Measurements from ENCODE around the gene FOXI2.

DNA sequence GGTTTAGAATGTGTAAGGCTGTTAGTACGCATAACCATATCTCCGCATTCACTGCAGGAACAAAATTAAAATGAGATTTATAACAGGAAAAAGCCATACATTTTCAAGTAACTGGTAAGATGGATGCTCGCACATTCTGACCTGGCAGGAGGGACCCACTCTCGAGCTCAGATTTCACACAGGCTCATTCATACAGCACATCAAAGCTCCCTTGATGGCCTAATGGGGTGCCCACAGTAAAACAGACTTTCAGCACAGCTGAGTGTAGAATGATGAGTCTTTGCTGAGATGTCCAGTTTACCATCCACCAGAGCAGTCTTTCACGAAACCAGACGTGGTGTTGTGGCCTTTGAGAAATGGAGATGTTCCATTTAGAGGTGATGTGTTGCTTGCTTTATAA is 8.9 kb downstream of the FOXI2 start:
- TF ChIP-seq, protein P1, sequence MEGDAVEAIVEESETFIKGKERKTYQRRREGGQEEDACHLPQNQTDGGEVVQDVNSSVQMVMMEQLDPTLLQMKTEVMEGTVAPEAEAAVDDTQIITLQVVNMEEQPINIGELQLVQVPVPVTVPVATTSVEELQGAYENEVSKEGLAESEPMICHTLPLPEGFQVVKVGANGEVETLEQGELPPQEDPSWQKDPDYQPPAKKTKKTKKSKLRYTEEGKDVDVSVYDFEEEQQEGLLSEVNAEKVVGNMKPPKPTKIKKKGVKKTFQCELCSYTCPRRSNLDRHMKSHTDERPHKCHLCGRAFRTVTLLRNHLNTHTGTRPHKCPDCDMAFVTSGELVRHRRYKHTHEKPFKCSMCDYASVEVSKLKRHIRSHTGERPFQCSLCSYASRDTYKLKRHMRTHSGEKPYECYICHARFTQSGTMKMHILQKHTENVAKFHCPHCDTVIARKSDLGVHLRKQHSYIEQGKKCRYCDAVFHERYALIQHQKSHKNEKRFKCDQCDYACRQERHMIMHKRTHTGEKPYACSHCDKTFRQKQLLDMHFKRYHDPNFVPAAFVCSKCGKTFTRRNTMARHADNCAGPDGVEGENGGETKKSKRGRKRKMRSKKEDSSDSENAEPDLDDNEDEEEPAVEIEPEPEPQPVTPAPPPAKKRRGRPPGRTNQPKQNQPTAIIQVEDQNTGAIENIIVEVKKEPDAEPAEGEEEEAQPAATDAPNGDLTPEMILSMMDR (conservative IDR thresholded peaks at IDR 0.05): no peak
- TF ChIP-seq ZFX (IDR thresholded peaks at IDR 0.05): no peak
